ENCODE measurements around the gene CLCN2.

CLCN2 gene

GRCh38 chr3:184321666-184322065 is 39.7 kb downstream of the CLCN2 start:
- no peak for DNase-seq

GRCh38 chr3:184320104-184320445 is 41.3 kb downstream of the CLCN2 start:
- peak; percentile 47 for DNase-seq

- no peak for DNase-seq
Measured at GRCh38 chr3:184317201-184317600, 44.2 kb downstream of the CLCN2 start.

GRCh38 chr3:184316792-184317191 is 44.6 kb downstream of the CLCN2 start:
- DNase-seq, result no peak

GRCh38 chr3:184315871-184316661 is 45.3 kb downstream of the CLCN2 start:
- DNase-seq, result no peak

GRCh38 chr3:184315543-184315867 is 45.9 kb downstream of the CLCN2 start:
- no peak for DNase-seq

GRCh38 chr3:184314700-184315542 is 46.5 kb downstream of the CLCN2 start:
- DNase-seq, result no peak

- peak; percentile 84 for DNase-seq
Measured at GRCh38 chr3:184314363-184314699, 47.1 kb downstream of the CLCN2 start, which contains the start of gene EIF4G1. EIF4G1 (plus strand) TSS chr3:184314606; CDS start chr3:184315797, 1,191 bp downstream.

GRCh38 chr3:184311633-184312032 is 49.8 kb downstream of the CLCN2 start:
- DNase-seq, result no peak

- no peak for DNase-seq
Measured at GRCh38 chr3:184308744-184309143, 52.7 kb downstream of the CLCN2 start.

GRCh38 chr3:184307915-184308314 is 53.5 kb downstream of the CLCN2 start:
- DNase-seq, result no peak

GRCh38 chr3:184306341-184306972 is 54.9 kb downstream of the CLCN2 start:
- no peak for DNase-seq

GRCh38 chr3:184305577-184305976 is 55.8 kb downstream of the CLCN2 start:
- no peak for DNase-seq

- no peak for DNase-seq
Measured at GRCh38 chr3:184300378-184300720, 61.1 kb downstream of the CLCN2 start.

GRCh38 chr3:184299488-184300377 is 61.7 kb downstream of the CLCN2 start:
- no peak for DNase-seq

- DNase-seq, result peak; percentile 90
Measured at GRCh38 chr3:184298759-184299487, 62.5 kb downstream of the CLCN2 start, which contains the start of gene PSMD2. PSMD2 (plus strand) TSS chr3:184299241; CDS start chr3:184299267, 26 bp downstream.

- no peak for DNase-seq
Measured at GRCh38 chr3:184296616-184297015, 64.8 kb downstream of the CLCN2 start.

Measured in DMS153 (cell line).